GM18505 (cell line): Measurements from ENCODE around the gene ZACN.
"Not testable (repeated sequence)": the region's sequence is repeated elsewhere in the genome, so short reads cannot be mapped to it uniquely, and the experiment has no call there.

Source experiments
- ATAC-seq: cut with Tn5 transposase; IDR thresholded peaks from one replicate; pipeline ENCODE4 v1.9.1; 2021; ENCODE audit not compliant: unreplicated experiment
- POLR2A ChIP-seq: IDR thresholded peaks from 4 replicates; pipeline ENCODE4 v1.6.1; 2011; ENCODE audit warnings: borderline replicate concordance; ENCODE audit not compliant: insufficient read depth, insufficient read length; ENCODE audit errors: extremely low read depth

ZACN gene

DNA sequence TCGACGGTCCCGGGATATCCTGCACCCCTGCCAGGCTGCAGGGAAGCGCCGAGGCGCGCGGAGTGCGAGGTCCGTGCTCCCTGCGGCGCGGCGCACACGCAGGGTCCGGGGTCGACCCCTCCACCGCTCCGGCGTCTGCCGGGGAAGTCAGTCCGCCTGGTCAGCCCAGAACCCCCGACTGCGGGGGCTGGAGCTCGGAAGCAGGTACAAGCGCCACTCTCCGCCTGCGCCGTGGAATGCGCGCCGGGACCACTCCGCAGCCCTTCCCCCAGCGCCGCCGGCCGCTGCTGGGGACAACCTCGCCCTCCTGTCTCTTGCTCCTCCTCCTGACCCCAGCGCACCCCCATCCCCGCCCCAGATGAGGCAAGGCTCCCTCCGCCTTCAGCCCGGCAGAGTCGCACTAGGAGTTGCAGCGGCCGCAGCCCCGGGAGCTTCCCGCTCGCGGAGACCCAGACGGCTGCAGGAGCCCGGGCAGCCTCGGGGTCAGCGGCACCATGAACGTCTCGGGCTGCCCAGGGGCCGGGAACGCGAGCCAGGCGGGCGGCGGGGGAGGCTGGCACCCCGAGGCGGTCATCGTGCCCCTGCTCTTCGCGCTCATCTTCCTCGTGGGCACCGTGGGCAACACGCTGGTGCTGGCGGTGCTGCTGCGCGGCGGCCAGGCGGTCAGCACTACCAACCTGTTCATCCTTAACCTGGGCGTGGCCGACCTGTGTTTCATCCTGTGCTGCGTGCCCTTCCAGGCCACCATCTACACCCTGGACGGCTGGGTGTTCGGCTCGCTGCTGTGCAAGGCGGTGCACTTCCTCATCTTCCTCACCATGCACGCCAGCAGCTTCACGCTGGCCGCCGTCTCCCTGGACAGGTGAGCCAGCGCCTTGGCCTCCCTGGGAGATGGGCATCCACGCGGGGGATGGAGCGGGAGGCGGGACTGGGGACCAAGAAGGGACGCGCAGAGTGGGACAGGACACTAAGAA is 4.3 kb upstream of the ZACN start, which contains the start of gene GALR2:
Gene GALR2, plus strand, starts transcription at position 392 of the 974 bp plus-strand sequence. Its CDS starts 103 bp downstream, at position 495.
- TF ChIP-seq POLR2A, result no peak
- no peak for ATAC-seq

DNA sequence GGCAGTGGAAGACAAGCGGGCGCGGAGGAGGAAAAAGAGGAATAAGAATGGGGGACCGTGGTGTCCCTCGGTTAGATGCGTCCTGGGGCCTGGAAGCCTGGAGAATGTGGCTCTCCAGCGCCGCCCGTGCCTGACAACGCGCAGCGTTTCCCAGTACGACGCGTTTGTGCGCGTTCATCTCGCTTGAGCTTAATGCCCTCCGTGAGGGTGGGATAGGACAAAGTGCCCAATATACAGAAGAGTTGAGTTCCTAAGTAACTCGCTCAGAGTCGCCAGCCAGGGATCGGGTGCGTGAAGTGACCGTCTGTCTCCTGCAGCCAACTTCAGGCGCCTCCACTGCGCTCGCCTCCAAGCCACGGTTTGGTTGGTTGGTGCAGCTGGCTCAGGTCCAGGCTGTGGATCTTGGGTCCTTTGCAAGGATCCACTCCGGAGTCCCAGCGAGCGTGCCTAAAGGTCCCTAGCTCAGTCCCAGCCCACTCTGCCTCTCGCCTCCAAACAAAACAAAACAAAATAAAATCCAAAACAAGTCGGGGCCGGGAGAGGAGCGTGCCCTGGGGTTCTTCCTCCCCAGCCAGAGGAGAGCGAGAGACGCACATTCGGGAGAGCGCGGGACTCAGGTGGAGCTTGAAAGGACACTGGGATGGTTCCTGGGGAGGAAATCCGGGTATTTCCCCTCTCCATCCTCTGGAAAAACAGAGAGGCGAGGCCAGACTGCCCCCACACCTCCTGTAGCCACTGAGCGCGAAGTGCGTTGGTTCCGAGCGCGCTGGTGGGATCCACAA is 3.4 kb upstream of the ZACN start:
- TF ChIP-seq POLR2A, result no peak
- ATAC-seq, result no peak

DNA sequence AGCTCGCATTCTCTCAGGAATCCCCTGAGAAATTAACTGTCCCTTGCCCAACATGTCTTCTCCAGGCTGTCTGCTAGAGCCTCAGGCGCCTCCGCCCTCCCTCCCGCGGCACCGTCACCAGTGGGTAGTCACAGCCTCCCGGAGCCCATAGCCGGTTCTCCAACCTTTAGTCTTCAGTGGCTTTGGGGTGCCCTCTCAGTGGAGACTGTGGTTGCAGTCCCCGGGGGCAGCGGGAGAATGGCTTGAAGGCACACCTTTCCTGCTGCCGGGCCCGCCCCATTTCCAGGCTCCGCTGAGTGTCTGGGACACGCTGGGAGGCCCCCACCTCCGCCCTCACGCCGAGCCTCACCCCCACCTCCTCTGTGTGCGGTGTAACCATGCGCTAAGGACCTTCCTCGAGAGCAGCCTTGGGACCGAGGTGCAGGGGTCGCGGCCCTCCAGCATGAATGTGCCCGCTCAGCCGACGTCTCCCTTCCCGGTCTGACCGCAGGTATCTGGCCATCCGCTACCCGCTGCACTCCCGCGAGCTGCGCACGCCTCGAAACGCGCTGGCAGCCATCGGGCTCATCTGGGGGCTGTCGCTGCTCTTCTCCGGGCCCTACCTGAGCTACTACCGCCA is 2.7 kb upstream of the ZACN start:
- TF ChIP-seq POLR2A, result no peak
- ATAC-seq, result no peak

DNA sequence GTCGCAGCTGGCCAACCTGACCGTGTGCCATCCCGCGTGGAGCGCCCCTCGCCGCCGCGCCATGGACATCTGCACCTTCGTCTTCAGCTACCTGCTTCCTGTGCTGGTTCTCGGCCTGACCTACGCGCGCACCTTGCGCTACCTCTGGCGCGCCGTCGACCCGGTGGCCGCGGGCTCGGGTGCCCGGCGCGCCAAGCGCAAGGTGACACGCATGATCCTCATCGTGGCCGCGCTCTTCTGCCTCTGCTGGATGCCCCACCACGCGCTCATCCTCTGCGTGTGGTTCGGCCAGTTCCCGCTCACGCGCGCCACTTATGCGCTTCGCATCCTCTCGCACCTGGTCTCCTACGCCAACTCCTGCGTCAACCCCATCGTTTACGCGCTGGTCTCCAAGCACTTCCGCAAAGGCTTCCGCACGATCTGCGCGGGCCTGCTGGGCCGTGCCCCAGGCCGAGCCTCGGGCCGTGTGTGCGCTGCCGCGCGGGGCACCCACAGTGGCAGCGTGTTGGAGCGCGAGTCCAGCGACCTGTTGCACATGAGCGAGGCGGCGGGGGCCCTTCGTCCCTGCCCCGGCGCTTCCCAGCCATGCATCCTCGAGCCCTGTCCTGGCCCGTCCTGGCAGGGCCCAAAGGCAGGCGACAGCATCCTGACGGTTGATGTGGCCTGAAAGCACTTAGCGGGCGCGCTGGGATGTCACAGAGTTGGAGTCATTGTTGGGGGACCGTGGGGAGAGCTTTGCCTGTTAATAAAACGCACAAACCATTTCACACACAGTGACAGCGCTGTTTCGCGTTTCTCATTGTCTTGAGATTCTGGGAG is 2.0 kb upstream of the ZACN start:
- ATAC-seq, result no peak
- no peak for TF ChIP-seq POLR2A

DNA sequence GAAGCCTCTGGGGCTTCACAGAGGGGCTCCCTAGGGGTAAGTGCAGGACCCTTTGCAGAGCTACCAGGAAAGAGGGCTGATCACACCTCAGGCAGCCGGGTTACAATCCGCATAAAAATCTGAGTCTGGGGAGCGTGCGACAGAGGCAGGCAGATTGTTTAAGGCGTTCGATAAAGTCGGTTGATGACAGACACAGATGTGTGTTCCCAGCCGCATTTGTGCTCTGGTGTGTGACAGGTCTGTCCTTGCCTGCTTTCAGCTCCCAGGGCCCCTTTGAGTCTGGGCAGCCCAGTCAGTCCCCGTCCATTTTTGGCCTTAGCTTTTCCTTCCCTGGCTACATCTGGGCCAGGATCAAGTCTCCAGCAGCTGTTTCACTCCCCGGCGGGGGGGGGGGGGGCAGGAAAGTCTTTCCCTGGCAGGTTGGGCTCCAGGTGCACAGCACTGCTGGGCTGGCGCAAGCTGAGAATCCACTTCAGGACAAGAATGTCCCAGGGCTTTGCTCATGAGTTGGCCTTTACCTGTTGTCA is 1.3 kb upstream of the ZACN start:
- ATAC-seq, result no peak
- TF ChIP-seq POLR2A, result no peak

DNA sequence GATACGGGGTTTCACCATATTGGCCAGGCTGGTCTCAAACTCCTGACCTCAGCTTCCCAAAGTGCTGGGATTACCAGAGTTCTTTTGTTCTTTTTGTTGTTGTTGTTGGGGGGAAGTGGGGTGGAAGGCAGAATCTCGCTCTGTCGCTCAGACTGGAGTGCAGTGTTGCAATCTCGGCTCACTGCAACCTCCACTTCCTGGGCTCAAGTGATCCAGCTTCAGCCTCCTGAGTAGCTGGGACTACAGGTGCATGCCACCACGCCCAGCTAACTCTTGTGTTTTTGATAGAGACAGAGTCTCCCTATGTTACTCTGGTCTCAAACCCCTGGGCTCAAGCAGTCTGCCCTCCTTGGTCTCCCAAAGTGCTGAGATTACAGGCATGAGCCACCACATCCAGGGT is 612 bp upstream of the ZACN start:
- not testable (repeated sequence) for ATAC-seq

DNA sequence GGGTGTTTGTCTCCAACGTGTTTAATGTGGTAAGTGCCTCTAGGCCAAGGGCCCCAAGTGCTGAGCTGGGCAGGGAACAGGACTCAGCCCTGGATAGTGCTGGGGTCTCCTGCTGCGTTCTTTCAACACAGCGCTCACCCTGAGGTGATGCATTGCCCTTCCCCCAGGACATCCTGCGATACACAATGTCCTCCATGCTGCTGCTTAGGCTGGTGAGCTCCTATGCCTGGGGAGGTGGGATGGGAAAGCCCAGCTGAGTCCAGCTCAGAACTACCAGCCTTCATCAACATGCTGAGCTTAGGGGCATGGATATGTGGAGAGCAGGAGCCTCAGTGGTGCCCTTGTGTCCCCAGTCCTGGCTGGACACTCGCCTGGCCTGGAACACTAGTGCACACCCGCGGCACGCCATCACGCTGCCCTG is 563 bp downstream of the ZACN start:
- no peak for ATAC-seq
- no peak for TF ChIP-seq POLR2A

DNA sequence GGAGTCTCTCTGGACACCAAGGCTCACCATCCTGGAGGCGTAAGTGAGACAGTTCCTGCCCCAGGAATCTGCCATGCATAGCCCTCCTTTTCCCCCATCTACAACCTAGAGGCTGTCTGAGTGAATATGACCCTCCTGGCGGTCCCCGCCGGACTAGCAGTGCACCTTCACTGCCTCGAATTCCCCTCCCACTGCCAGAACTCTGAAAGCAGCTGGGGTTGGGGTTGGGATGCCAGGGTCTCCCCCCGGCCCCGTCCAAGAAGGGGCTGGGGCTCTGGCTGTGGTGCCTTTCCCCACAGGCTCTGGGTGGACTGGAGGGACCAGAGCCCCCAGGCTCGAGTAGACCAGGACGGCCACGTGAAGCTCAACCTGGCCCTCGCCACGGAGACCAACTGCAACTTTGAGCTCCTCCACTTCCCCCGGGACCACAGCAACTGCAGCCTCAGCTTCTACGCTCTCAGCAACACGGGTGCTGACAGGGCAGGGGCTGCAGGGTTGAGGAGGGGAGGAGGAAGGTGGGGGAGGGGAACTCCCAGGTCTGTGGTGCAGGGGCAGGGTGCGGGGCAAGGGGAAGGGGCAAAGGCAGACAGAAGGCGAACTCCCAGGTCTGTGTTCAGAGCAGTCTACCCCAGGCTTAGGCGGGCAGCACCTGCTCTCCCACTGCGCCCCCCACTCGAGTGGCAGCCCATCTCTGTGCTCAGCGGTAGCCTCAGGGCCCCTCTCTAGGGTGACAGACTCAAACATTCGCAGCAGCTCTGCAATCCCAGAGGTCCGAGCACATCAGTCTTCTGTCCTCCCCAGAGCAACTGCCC is 1.2 kb downstream of the ZACN start:
- no peak for ATAC-seq

DNA sequence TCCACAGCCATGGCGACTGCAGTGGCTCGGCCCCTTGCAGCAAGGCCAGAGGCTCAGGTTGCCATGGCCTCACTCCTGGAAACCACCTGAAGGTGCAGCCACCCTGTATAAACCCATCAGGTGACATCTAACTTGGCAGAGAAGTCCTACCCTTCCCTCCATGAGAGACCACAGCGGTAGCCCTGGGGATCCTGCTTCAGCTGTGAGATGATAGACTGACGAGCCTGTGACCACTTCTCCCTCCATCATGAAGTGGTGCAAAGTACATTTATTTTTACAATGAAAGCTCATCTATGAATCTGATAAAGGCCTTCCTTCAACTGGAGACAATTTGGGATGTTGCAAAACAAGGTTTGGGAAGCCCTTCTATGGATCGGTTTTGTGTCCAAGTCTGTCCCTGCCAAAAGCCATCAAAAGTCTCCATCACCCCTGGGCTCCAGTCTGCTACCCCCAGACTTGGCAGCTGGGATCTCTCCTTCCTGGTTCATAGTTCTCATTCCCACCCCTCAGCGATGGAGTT is 1.8 kb downstream of the ZACN start:
- no peak for ATAC-seq
- no peak for TF ChIP-seq POLR2A

More for the DNA sequence above, 1.2 kb downstream of the ZACN start:
- no peak for TF ChIP-seq POLR2A

DNA sequence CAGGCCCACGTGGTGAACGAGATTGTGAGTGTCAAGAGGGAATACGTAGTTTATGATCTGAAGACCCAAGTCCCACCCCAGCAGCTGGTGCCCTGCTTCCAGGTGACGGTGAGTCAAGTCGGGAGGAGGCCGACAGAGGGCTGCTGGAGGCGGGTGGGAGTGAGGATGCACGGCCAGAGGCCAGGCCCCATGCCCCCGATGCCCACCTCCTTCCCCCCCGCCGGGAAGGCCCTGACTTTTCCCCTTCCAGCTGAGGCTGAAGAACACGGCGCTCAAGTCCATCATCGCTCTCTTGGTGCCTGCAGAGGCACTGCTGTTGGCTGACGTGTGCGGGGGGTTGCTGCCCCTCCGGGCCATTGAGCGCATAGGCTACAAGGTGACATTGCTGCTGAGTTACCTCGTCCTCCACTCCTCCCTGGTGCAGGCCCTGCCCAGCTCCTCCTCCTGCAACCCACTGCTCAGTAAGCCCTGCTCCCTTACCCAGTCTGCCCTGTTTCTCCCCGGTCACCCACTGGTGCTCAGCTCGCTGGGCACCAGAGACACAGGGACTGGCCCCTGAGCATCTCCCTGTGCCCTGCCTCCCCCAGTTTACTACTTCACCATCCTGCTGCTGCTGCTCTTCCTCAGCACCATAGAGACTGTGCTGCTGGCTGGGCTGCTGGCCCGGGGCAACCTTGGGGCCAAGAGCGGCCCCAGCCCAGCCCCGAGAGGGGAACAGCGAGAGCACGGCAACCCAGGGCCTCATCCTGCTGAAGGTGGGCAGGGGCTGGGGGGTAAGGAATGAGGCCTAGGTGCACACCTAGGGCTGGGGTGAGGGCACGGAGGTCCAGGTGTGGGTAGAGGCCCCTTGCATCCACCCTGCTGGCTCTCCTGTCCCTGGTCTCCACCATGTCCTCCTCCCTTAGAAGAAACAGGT is 2.6 kb downstream of the ZACN start:
- no peak for ATAC-seq
- no peak for TF ChIP-seq POLR2A
